ENCODE results near the gene COX7B2. TPM values are rescaled to one million over a fixed set of nuclear protein-coding genes. Genes with fewer than 3 reads are reported as not detected.

COX7B2 gene
- total and polyA plus RNA-seq, 7 donors = not detected

DNA sequence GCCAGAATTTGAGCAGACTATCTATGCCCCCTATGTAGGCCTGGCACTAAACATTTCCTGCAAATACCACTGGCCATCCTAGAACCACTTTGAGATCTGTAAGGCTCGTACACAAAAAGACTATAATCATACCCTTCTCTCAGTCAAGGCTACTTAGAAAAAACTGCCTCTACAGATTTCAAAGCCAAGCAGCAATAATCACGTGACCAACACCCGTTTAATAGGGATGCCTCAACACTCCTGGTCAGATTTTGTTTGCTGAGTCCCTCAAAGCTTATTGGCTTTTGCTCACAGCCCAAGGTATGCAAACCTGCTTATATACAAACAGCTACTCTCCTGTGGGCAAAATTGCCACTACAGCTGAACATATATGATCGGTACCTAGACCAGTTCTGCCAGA, 897 bp downstream of the COX7B2 start:
- no peak overlapping the region for H3K4me3 ChIP-seq
- TF ChIP-seq, protein P1, sequence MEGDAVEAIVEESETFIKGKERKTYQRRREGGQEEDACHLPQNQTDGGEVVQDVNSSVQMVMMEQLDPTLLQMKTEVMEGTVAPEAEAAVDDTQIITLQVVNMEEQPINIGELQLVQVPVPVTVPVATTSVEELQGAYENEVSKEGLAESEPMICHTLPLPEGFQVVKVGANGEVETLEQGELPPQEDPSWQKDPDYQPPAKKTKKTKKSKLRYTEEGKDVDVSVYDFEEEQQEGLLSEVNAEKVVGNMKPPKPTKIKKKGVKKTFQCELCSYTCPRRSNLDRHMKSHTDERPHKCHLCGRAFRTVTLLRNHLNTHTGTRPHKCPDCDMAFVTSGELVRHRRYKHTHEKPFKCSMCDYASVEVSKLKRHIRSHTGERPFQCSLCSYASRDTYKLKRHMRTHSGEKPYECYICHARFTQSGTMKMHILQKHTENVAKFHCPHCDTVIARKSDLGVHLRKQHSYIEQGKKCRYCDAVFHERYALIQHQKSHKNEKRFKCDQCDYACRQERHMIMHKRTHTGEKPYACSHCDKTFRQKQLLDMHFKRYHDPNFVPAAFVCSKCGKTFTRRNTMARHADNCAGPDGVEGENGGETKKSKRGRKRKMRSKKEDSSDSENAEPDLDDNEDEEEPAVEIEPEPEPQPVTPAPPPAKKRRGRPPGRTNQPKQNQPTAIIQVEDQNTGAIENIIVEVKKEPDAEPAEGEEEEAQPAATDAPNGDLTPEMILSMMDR (IDR thresholded peaks at IDR 0.05) = no peak
- no peak for TF ChIP-seq POLR2A (IDR thresholded peaks at IDR 0.05)
- no peak for TF ChIP-seq EP300 (IDR thresholded peaks at IDR 0.05)
- intact Hi-C loops (cut with DNase I) = no loop called here
- H3K9me3 ChIP-seq = no peaks in the 10 kb centered on the region
- DNase-seq = no peak
- no peaks in the 10 kb centered on the region for H3K4me1 ChIP-seq
- H3K27me3 ChIP-seq = no peaks in the 10 kb centered on the region
- 83 to 86% methylated on average over 4 of the region's 4 CpGs for WGBS, 2 donors
- H3K36me3 ChIP-seq = no peaks in the 10 kb centered on the region
- no peak overlapping the region for H3K27ac ChIP-seq

GRCh38 chr4:46900082-46900481, 9.0 kb downstream of the COX7B2 start:
- DNase-seq = no peak
- Histone ChIP-seq H3K27ac (no peak overlapping the region), H3K4me1 (no peaks in the 10 kb centered on the region), H3K36me3 (no peaks in the 10 kb centered on the region), H3K27me3 (no peaks in the 10 kb centered on the region), H3K4me3 (no peak overlapping the region), H3K9me3 (no peaks in the 10 kb centered on the region)
- WGBS, 2 donors = 69 to 87% methylated on average over 1 of the region's 1 CpG
- TF ChIP-seq, protein P1 (IDR thresholded peaks at IDR 0.05) = no peak
- no peak for TF ChIP-seq EP300 (IDR thresholded peaks at IDR 0.05)
- TF ChIP-seq POLR2AphosphoS5 (IDR thresholded peaks at IDR 0.05) = no peak
- no peak for TF ChIP-seq POLR2A (IDR thresholded peaks at IDR 0.05)
- intact Hi-C loops (cut with DNase I) = no loop called here

GRCh38 chr4:46894826-46895225, 14.2 kb downstream of the COX7B2 start:
- H3K4me1 ChIP-seq = no peaks in the 10 kb centered on the region
- no peak for DNase-seq
- TF ChIP-seq POLR2A (IDR thresholded peaks at IDR 0.05) (no peak), POLR2AphosphoS5 (IDR thresholded peaks at IDR 0.05) (no peak), EP300 (IDR thresholded peaks at IDR 0.05) (no peak)
- TF ChIP-seq, protein P1 (IDR thresholded peaks at IDR 0.05) = no peak
- WGBS, 2 donors = 39 to 42% methylated on average over 5 of the region's 5 CpGs
- no peak overlapping the region for H3K4me3 ChIP-seq
- no peaks in the 10 kb centered on the region for H3K27me3 ChIP-seq
- H3K9me3 ChIP-seq = no peaks in the 10 kb centered on the region
- H3K36me3 ChIP-seq = no peaks in the 10 kb centered on the region
- intact Hi-C loops (cut with DNase I) = no loop called here
- no peak overlapping the region for H3K27ac ChIP-seq

DNA sequence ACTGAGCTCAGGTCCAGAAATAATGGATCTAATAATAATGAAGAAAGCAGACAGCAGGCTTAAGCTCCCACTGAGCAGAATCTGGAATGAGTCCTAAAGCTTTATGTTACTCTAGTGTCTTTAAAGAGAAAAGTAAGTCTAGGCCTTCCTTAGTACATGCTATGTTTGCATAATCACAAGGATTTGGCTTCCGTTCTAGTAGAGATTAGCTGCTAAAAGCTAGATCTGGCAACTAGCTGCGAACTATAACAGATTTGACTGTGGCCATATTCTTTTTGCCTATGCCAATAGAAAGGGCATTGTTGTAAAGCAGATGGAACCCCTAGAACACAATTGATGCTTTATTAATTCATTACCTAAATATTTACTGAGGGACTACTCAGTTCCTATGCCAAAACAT, 19.0 kb downstream of the COX7B2 start:
- WGBS, 2 donors = 81 to 86% methylated on average over 2 of the region's 2 CpGs
- DNase-seq = no peak
- intact Hi-C loops (cut with DNase I) = no loop called here
- no peaks in the 10 kb centered on the region for H3K27me3 ChIP-seq
- H3K4me3 ChIP-seq = no peak overlapping the region
- H3K4me1 ChIP-seq = no peaks in the 10 kb centered on the region
- no peaks in the 10 kb centered on the region for H3K36me3 ChIP-seq
- no peak for TF ChIP-seq EP300 (IDR thresholded peaks at IDR 0.05)
- H3K9me3 ChIP-seq = no peaks in the 10 kb centered on the region
- no peak overlapping the region for H3K27ac ChIP-seq

- no peak overlapping the region for H3K4me3 ChIP-seq
- no peaks in the 10 kb centered on the region for H3K9me3 ChIP-seq
- WGBS, 2 donors = 59 to 67% methylated on average over 2 of the region's 2 CpGs
- no peaks in the 10 kb centered on the region for H3K27me3 ChIP-seq
- no peak for TF ChIP-seq POLR2A (IDR thresholded peaks at IDR 0.05)
- no peak for TF ChIP-seq EP300 (IDR thresholded peaks at IDR 0.05)
- no peak for TF ChIP-seq POLR2AphosphoS5 (IDR thresholded peaks at IDR 0.05)
- TF ChIP-seq, protein P1 (IDR thresholded peaks at IDR 0.05) = no peak
- no peaks in the 10 kb centered on the region for H3K36me3 ChIP-seq
- intact Hi-C loops (cut with DNase I) = no loop called here
- H3K27ac ChIP-seq = no peak overlapping the region
- no peak for DNase-seq
- no peaks in the 10 kb centered on the region for H3K4me1 ChIP-seq
Measured at GRCh38 chr4:46889410-46889809, 19.6 kb downstream of the COX7B2 start.
